Measurements from ENCODE around the gene AGPS.

AGPS gene

DNA sequence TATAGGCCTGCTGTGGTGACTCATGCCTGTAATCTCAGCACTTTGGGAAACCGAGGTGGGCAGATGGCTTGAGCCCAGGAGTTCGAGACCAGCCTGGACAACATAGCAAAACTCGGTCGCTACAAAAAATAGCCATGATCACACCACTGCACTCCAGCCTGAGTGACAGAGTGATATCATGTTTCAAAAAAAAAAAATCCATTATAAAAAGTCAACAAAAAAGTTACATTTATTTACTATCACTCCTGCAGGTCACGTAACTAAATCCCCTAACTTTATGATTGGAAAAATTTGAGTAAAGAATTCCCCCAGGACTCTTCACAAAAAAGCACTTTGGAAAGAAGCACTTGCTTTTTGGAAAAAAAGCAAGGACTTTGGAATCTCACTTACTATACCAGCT lies 46.4 kb upstream of the AGPS start:
- Histone ChIP-seq H2AFZ (ENCODE audit: low read depth, low read length) (no peak overlapping the region), H3K27me3 (ENCODE audit: insufficient read depth, low read length, poor library complexity) (no peaks in the 10 kb centered on the region), H3K9me3 (ENCODE audit: insufficient read depth, low read length, severe bottlenecking) (no peaks in the 10 kb centered on the region), H3K79me2 (ENCODE audit: insufficient read depth, low read length) (no peaks in the 10 kb centered on the region), H4K20me1 (ENCODE audit: insufficient read depth, low read length) (no peaks in the 10 kb centered on the region), H3K9ac (ENCODE audit: low read depth, low read length) (no peak overlapping the region), H3K27ac (ENCODE audit: low read length) (no peak overlapping the region), H3K4me1 (ENCODE audit: insufficient read depth, low read length) (no peaks in the 10 kb centered on the region), H3K4me2 (ENCODE audit: insufficient read depth, low read length) (no peak overlapping the region), H3K4me3 (ENCODE audit: low read depth in 1 of 2, low read length in 2 of 2) (no peak overlapping the region), H3K36me3 (ENCODE audit: insufficient read depth, low read length) (peaks cover 4% of the 10 kb centered on the region; the same call in 1 of the 2 replicates)
- no peak for ATAC-seq (ENCODE audit: insufficient read depth, low read depth)
- TF ChIP-seq EZH2 (IDR thresholded peaks at IDR 0.05; ENCODE audit: borderline replicate concordance, low read depth, low read length, severe bottlenecking): no peak
- no peak for TF ChIP-seq CTCF (IDR thresholded peaks at IDR 0.05; ENCODE audit: borderline replicate concordance, extremely low read depth, low read length, poor library complexity, severe bottlenecking)
- DNase-seq: no peak

DNA sequence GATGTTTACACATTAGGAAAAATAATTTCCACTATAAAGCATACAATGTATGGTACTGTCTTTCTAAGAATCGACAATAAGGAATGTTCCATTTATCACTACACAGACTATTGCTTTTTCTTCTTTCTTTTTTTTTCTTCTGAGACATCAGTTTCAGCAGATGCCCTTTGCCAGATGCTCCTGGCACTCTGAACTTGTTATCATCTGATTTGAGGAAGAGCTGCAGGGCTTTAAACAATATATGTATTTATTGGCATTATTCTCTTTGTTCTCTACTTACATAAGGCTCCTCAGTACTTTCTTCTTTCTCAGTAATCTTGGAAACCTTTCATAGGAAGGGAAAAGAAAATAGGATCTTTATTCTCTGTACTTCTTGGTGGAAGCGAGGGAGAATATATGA lies 45.0 kb upstream of the AGPS start:
- no peak for ATAC-seq (ENCODE audit: insufficient read depth, low read depth)
- H3K4me2 ChIP-seq (ENCODE audit: insufficient read depth, low read length): no peak overlapping the region
- TF ChIP-seq EZH2 (IDR thresholded peaks at IDR 0.05; ENCODE audit: borderline replicate concordance, low read depth, low read length, severe bottlenecking): no peak
- no peaks in the 10 kb centered on the region for H4K20me1 ChIP-seq (ENCODE audit: insufficient read depth, low read length)
- no peaks in the 10 kb centered on the region for H3K79me2 ChIP-seq (ENCODE audit: insufficient read depth, low read length)
- H3K27ac ChIP-seq (ENCODE audit: low read length): no peak overlapping the region
- H2AFZ ChIP-seq (ENCODE audit: low read depth, low read length): no peak overlapping the region
- no peak overlapping the region for H3K4me3 ChIP-seq (ENCODE audit: low read depth in 1 of 2, low read length in 2 of 2)
- H3K36me3 ChIP-seq (ENCODE audit: insufficient read depth, low read length): peaks cover 4% of the 10 kb centered on the region; the same call in 1 of the 2 replicates
- no peaks in the 10 kb centered on the region for H3K27me3 ChIP-seq (ENCODE audit: insufficient read depth, low read length, poor library complexity)
- no peaks in the 10 kb centered on the region for H3K9me3 ChIP-seq (ENCODE audit: insufficient read depth, low read length, severe bottlenecking)
- no peak for DNase-seq
- no peak overlapping the region for H3K9ac ChIP-seq (ENCODE audit: low read depth, low read length)
- H3K4me1 ChIP-seq (ENCODE audit: insufficient read depth, low read length): no peaks in the 10 kb centered on the region

DNA sequence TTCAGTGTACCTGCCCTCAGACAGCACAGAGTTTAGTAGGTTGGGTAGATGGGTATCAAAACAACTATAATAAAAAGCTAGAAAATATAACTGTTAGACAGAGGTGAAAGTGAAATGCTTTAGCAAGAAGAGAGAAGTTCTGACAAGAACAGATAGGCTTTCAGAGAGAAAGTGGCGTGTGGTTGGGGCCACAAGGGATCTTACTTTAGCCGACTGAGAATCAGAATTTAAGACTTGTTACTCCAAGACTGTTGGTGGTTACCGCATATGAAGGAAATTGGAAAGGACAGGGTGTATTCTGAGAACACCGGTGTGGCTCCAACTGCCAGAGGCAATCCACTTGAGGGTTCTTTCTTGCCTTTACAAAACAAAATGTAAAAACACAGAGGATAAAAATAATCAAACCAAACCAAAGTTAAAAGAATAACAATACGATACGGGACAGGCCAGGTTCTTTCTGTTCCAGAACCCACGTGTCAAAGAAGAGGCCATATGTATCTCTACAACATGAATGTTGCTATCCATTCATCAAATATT lies 44.4 kb upstream of the AGPS start:
- no peak for ATAC-seq (ENCODE audit: insufficient read depth, low read depth)

More for the DNA sequence above, 44.4 kb upstream of the AGPS start:
- H3K79me2 ChIP-seq (ENCODE audit: insufficient read depth, low read length): no peaks in the 10 kb centered on the region
- H2AFZ ChIP-seq (ENCODE audit: low read depth, low read length): no peak overlapping the region
- no peaks in the 10 kb centered on the region for H4K20me1 ChIP-seq (ENCODE audit: insufficient read depth, low read length)
- H3K4me3 ChIP-seq (ENCODE audit: low read depth in 1 of 2, low read length in 2 of 2): no peak overlapping the region
- no peak for DNase-seq
- H3K4me2 ChIP-seq (ENCODE audit: insufficient read depth, low read length): no peak overlapping the region
- no peak overlapping the region for H3K9ac ChIP-seq (ENCODE audit: low read depth, low read length)
- H3K27me3 ChIP-seq (ENCODE audit: insufficient read depth, low read length, poor library complexity): no peaks in the 10 kb centered on the region
- no peaks in the 10 kb centered on the region for H3K9me3 ChIP-seq (ENCODE audit: insufficient read depth, low read length, severe bottlenecking)
- TF ChIP-seq CTCF (IDR thresholded peaks at IDR 0.05; ENCODE audit: borderline replicate concordance, extremely low read depth, low read length, poor library complexity, severe bottlenecking): no peak
- TF ChIP-seq EZH2 (IDR thresholded peaks at IDR 0.05; ENCODE audit: borderline replicate concordance, low read depth, low read length, severe bottlenecking): no peak
- no peak overlapping the region for H3K27ac ChIP-seq (ENCODE audit: low read length)
- peaks cover 4% of the 10 kb centered on the region; the same call in 1 of the 2 replicates for H3K36me3 ChIP-seq (ENCODE audit: insufficient read depth, low read length)
- no peaks in the 10 kb centered on the region for H3K4me1 ChIP-seq (ENCODE audit: insufficient read depth, low read length)

Data from DND-41 (cell line).